PC-3 (cell line): Measurements from ENCODE around the gene C12orf57. TPM values are rescaled to one million over a fixed set of nuclear protein-coding genes. Genes with fewer than 3 reads are reported as not detected.

ENCODE experiments used
- ATAC-seq: fragments of 200-7000 bp; cut with Tn5 transposase; 2 replicates; pipeline ENCODE4 v1.9.1; 2020; ENCODE audit warnings: mild to moderate bottlenecking, moderate library complexity
- BruUV-seq: library from RNA; stranded (reverse); fragments of 400-500 nt; replicated peaks from 2 replicates; lab custom pipeline; 2021; lab: Mats Ljungman, UMichigan
- CTCF ChIA-PET: fragments of 300-600 bp; sonication (Branson Sonifier 250); formaldehyde crosslinking; loops from one replicate; lab custom pipeline; 2022; ENCODE audit warnings: antibody characterized with exemption; lab: Charles Lee
- POLR2A ChIA-PET: fragments of 300-600 bp; sonication (Branson Sonifier 250); formaldehyde crosslinking; loops from one replicate; lab custom pipeline; 2022; ENCODE audit warnings: antibody characterized with exemption; ENCODE audit not compliant: unreplicated experiment; lab: Charles Lee
- DNase-seq: peaks from one replicate; pipeline ENCODE4 v3.0.0-alpha.2; 2015
- H2AFZ ChIP-seq: fragments of 300-600 bp; sonication (generic); 2 replicates; pipeline ENCODE4 v1.6.0; 2016; ENCODE audit warnings: antibody characterized with exemption, low read length
- H3F3A ChIP-seq: fragments of 300-600 bp; sonication (generic); one replicate; pipeline ENCODE4 v1.6.0; 2017; ENCODE audit warnings: antibody characterized with exemption, low read length, control low read depth, mild to moderate bottlenecking; ENCODE audit not compliant: unreplicated experiment
- H3K27ac ChIP-seq: fragments of 300-600 bp; sonication (generic); 2 replicates; pipeline ENCODE4 v1.5.1; 2016; ENCODE audit warnings: mild to moderate bottlenecking, low read length
- H3K27me3 ChIP-seq: fragments of 300-600 bp; sonication (generic); 2 replicates; pipeline ENCODE4 v1.6.1; 2016; ENCODE audit warnings: low read length, mixed read lengths
- H3K36me3 ChIP-seq: fragments of 300-600 bp; sonication (generic); 2 replicates; pipeline ENCODE4 v1.6.1; 2016; ENCODE audit warnings: low read depth, mixed run types, low read length, mixed read lengths
- H3K4me1 ChIP-seq: fragments of 300-600 bp; sonication (generic); 2 replicates; pipeline ENCODE4 v1.5.1; 2016; ENCODE audit warnings: low read length; ENCODE audit not compliant: insufficient read depth
- H3K4me2 ChIP-seq: fragments of 300-600 bp; sonication (generic); 2 replicates; pipeline ENCODE4 v1.6.0; 2016; ENCODE audit warnings: low read length
- H3K4me3 ChIP-seq: fragments of 300-600 bp; sonication (generic); 2 replicates; pipeline ENCODE4 v1.5.1; 2016; ENCODE audit warnings: mild to moderate bottlenecking, low read length, mixed read lengths
- H3K79me2 ChIP-seq: fragments of 300-600 bp; sonication (generic); 2 replicates; pipeline ENCODE4 v1.6.1; 2017; ENCODE audit warnings: low read length, mixed read lengths
- H3K9ac ChIP-seq: fragments of 300-600 bp; sonication (generic); 2 replicates; pipeline ENCODE4 v1.6.0; 2016; ENCODE audit warnings: mild to moderate bottlenecking, low read length
- H3K9me2 ChIP-seq: fragments of 300-600 bp; sonication (generic); replicated peaks from 2 replicates; pipeline ENCODE4 v1.6.1; 2016; ENCODE audit warnings: mixed run types, low read length, mixed read lengths
- H3K9me3 ChIP-seq: fragments of 300-600 bp; sonication (generic); 2 replicates; pipeline ENCODE4 v1.6.1; 2016; ENCODE audit warnings: low read length, mixed read lengths
- H4K20me1 ChIP-seq: fragments of 300-600 bp; sonication (generic); 2 replicates; pipeline ENCODE4 v1.6.1; 2016; ENCODE audit warnings: low read length, mixed read lengths
- CTCF ChIP-seq: fragments of 300-600 bp; sonication (generic); conservative IDR thresholded peaks from 2 replicates; pipeline ENCODE4 v1.5.1; 2017; ENCODE audit warnings: antibody characterized with exemption, low read depth, mild to moderate bottlenecking, low read length
- EZH2 ChIP-seq: fragments of 300-600 bp; sonication (generic); IDR thresholded peaks from one replicate; pipeline ENCODE4 v1.6.1; 2017; ENCODE audit warnings: antibody characterized with exemption, mild to moderate bottlenecking, low read length; ENCODE audit not compliant: unreplicated experiment
- EZH2phosphoT487 ChIP-seq: fragments of 300-600 bp; sonication (generic); IDR thresholded peaks from 2 replicates; pipeline ENCODE4 v1.6.1; 2018; ENCODE audit warnings: mild to moderate bottlenecking, antibody characterized with exemption, low read length, borderline replicate concordance
- intact Hi-C: fragments of 100-400 bp; cut with micrococcal nuclease; formaldehyde crosslinking; loops from 2 replicates; pipeline ENCODE4 v1.9.0; 2023
- total RNA-seq: library from RNA; depleted of rRNA; stranded (reverse); fragments of >200 nt; gene quantifications from 2 replicates; pipeline ENCODE4 v1.2.3, GENCODE V29; 2014

C12orf57 gene
- total RNA-seq, 1 experiment from 2014 or later = 125 TPM

- H3F3A ChIP-seq = no peaks in the 10 kb centered on the region
- no peak for TF ChIP-seq CTCF
- TF ChIP-seq EZH2 = no peak
- no peak for TF ChIP-seq EZH2phosphoT487
- H3K4me3 ChIP-seq = no peak overlapping the region
- no peak overlapping the region for H2AFZ ChIP-seq
- no peaks in the 10 kb centered on the region for H3K9me2 ChIP-seq
- DNase-seq (no peak), ATAC-seq (no peak)
- no TSS peak for BruUV-seq
- no peaks in the 10 kb centered on the region for H4K20me1 ChIP-seq
- H3K9ac ChIP-seq = no peak overlapping the region
- CTCF ChIA-PET = no interaction called here
- intact Hi-C loops = no loop called here
- H3K79me2 ChIP-seq = no peaks in the 10 kb centered on the region
- no peaks in the 10 kb centered on the region for H3K36me3 ChIP-seq
- H3K4me1 ChIP-seq = peaks cover 16% of the 10 kb centered on the region
- H3K9me3 ChIP-seq = no peaks in the 10 kb centered on the region
- POLR2A ChIA-PET = no interaction called here
- no peak overlapping the region for H3K4me2 ChIP-seq
- no peaks in the 10 kb centered on the region for H3K27me3 ChIP-seq
- no peak overlapping the region for H3K27ac ChIP-seq
These were observed 41.4 kb upstream of the C12orf57 start for GRCh38 chr12:6902448-6902847.

DNA sequence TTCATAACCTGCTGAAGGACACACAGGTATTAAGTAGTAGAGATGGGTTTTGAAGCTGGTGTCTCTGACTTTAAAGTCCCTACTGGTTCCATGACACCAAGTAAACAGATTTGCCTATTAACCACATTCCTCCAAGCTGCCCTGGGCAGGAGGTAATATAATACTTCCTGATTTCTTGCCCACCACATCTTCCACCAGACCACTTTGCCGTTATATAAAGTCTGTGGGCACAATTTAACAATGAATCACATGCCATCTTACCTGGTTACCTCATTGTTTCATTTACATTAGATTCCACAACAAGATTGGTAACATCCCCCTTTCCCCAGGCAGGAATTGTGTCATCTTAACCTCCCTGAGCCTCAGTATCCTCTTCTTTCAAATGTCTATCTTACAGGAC lies 40.1 kb upstream of the C12orf57 start:
- Histone ChIP-seq H3K4me3 (peak overlapping the region; percentile 85; the same call in 1 of the 2 replicates), H3K9me2 (no peaks in the 10 kb centered on the region), H3K4me2 (peak overlapping the region; percentile 99), H3K79me2 (no peaks in the 10 kb centered on the region), H4K20me1 (no peaks in the 10 kb centered on the region), H3K27me3 (no peaks in the 10 kb centered on the region), H2AFZ (peak overlapping the region; percentile 99; the same call in 1 of the 2 replicates), H3K36me3 (no peaks in the 10 kb centered on the region), H3F3A (no peaks in the 10 kb centered on the region), H3K9me3 (no peaks in the 10 kb centered on the region), H3K27ac (peak overlapping the region; percentile 22), H3K9ac (no peak overlapping the region), H3K4me1 (peaks cover 16% of the 10 kb centered on the region)
- intact Hi-C loops = no loop called here
- ATAC-seq (peak; percentile 25), DNase-seq (peak; percentile 78)
- CTCF ChIA-PET = interaction anchor here (0.6 kb wide), 1 partner anchor 19 kb away, joined by 3 read pairs; no protein-coding TSS in a partner anchor
- TF ChIP-seq CTCF (no peak), EZH2 (no peak), EZH2phosphoT487 (no peak)
- BruUV-seq = no TSS peak
- POLR2A ChIA-PET = no interaction called here

DNA sequence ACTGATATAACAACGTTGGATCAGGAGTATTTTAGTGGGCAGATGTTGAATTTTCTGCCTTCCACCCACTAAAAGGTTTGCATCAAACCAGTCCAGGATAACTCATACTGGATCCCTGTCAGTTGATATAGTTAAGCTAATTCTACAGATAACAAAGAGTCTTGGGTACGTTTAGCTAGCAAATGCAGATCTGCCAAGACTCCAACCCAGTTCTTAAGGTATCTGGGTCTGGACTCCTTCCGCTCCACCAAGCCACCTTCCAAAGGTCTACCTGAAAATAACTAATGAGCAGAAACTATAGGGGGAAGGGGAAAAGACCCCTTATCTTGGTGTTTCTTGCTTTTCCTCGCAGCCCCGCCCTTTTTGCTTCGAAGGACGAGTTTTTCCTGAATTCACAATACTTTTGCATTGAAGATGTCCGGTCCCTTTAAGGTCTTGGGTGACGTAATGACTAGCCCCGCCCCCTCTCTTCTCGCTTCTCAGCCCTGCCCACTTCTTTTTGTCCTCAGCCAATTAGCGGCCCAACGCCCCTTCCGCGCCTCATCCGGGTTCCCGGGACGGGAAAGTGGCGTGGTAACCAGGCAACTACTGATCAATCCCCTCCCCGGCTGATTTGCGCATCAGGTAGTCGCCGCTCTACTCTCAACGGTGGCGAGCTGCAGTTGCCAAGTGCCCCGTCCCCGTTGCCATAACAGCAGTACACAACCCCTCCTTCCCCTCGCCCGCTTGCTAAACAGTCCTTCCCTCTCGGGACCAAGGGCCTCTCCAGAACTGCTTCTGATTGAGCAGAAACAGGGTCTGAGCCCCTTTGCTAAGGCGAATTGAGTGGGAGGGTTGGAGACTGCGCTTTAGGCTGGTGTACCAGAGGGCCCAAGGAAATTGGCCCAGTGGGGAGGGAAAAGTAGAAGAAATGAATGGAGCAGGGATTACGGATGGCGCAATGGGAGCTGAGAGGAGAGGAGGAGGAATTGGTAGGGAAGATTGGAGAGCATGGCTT lies 39.2 kb upstream of the C12orf57 start, which contains the start of gene LRRC23:
TSS of gene LRRC23 (plus strand) at position 543 of the 997 bp plus-strand sequence. CDS start 812 bp downstream, outside the sequence.
- H2AFZ ChIP-seq = peak within 1 kb of the TSS; percentile 99
- no peaks in the 10 kb centered on the region for H3F3A ChIP-seq
- no peak for TF ChIP-seq CTCF
- TF ChIP-seq EZH2phosphoT487 = no peak
- no peak for TF ChIP-seq EZH2
- no peaks in the 10 kb centered on the region for H4K20me1 ChIP-seq
- intact Hi-C loops = no loop called here
- POLR2A ChIA-PET = interaction anchor here (0.6 to 0.9 kb wide), 3 partner anchors 13 to 46 kb away, joined by 3 to 8 read pairs (median 4); no protein-coding TSS in a partner anchor
- peak within 1 kb of the TSS; percentile 85 for H3K4me3 ChIP-seq
- peak within 1 kb of the TSS; percentile 72 for H3K9ac ChIP-seq
- no peaks in the 10 kb centered on the region for H3K27me3 ChIP-seq
- no peaks in the 10 kb centered on the region for H3K9me2 ChIP-seq
- DNase-seq (peak; percentile 92), ATAC-seq (peak; percentile 95)
- TSS peak; percentile 65 for BruUV-seq
- no peaks in the 10 kb centered on the region for H3K79me2 ChIP-seq
- H3K36me3 ChIP-seq = no peaks in the 10 kb centered on the region
- peak within 1 kb of the TSS; percentile 22 for H3K27ac ChIP-seq
- no peaks in the 10 kb centered on the region for H3K9me3 ChIP-seq
- CTCF ChIA-PET = no interaction called here
- H3K4me2 ChIP-seq = peak within 1 kb of the TSS; percentile 99
- H3K4me1 ChIP-seq = peaks cover 16% of the 10 kb centered on the region
